Mammary epithelial cell (primary cell): ENCODE results near the gene PIGZ.

Experiments
- CTCF ChIP-seq, 2 donors: IDR thresholded peaks in 1 of 2; conservative IDR thresholded peaks in 1 of 2; 2 replicates each; pipeline ENCODE4 v1.5.1; 2011 to 2012; ENCODE audit warnings: inconsistent platforms in 2 of 2, low read length in 2 of 2, mild to moderate bottlenecking in 2 of 2, control low read depth in 1 of 2, low read depth in 1 of 2; ENCODE audit not compliant: insufficient read depth in 1 of 2; ENCODE audit errors: extremely low read depth in 1 of 2
- EZH2 ChIP-seq: IDR thresholded peaks from 2 replicates; pipeline ENCODE4 v1.6.1; 2012; ENCODE audit warnings: low read length, inconsistent platforms, borderline replicate concordance

GRCh38 chr3:196983186-196983585 lies 14.6 kb upstream of the PIGZ start:
- no peak for TF ChIP-seq CTCF (conservative IDR thresholded peaks at IDR 0.05 in 1 of 2, IDR thresholded peaks at IDR 0.05 in 1 of 2; ENCODE audit: extremely low read depth in 1 of 2, insufficient read depth in 1 of 2, low read depth in 1 of 2, low read length in 2 of 2)
- no peak for TF ChIP-seq EZH2
